IPS-15b (cell line): ENCODE measurements around the gene ELP4.

Experiments used
- H3K27me3 ChIP-seq: one replicate; pipeline ENCODE4 v1.6.1; 2013; ENCODE audit warnings: low read length; ENCODE audit not compliant: control insufficient read depth, insufficient read depth
- H3K36me3 ChIP-seq: one replicate; pipeline ENCODE4 v1.6.1; 2013; ENCODE audit warnings: low read length; ENCODE audit not compliant: control insufficient read depth, insufficient read depth
- H3K4me1 ChIP-seq: one replicate; pipeline ENCODE4 v1.6.1; 2013; ENCODE audit warnings: mild to moderate bottlenecking, low read length; ENCODE audit not compliant: control insufficient read depth, insufficient read depth
- H3K4me3 ChIP-seq: one replicate; pipeline ENCODE4 v1.5.1; 2013; ENCODE audit warnings: low read depth, low read length
- H3K9ac ChIP-seq: one replicate; pipeline ENCODE4 v1.6.1; 2013; ENCODE audit warnings: low read depth, mild to moderate bottlenecking, low read length
- H3K9me3 ChIP-seq: one replicate; pipeline ENCODE4 v1.6.1; 2013; ENCODE audit warnings: mild to moderate bottlenecking, low read length; ENCODE audit not compliant: control insufficient read depth, insufficient read depth

Gene ELP4

GRCh38 chr11:31784611-31785010, 275.0 kb downstream of the ELP4 start:
- no peaks in the 10 kb centered on the region for H3K4me1 ChIP-seq
- no peak overlapping the region for H3K4me3 ChIP-seq
- H3K9ac ChIP-seq: no peak overlapping the region
- H3K9me3 ChIP-seq: no peaks in the 10 kb centered on the region
- no peaks in the 10 kb centered on the region for H3K27me3 ChIP-seq
- H3K36me3 ChIP-seq: no peaks in the 10 kb centered on the region

DNA sequence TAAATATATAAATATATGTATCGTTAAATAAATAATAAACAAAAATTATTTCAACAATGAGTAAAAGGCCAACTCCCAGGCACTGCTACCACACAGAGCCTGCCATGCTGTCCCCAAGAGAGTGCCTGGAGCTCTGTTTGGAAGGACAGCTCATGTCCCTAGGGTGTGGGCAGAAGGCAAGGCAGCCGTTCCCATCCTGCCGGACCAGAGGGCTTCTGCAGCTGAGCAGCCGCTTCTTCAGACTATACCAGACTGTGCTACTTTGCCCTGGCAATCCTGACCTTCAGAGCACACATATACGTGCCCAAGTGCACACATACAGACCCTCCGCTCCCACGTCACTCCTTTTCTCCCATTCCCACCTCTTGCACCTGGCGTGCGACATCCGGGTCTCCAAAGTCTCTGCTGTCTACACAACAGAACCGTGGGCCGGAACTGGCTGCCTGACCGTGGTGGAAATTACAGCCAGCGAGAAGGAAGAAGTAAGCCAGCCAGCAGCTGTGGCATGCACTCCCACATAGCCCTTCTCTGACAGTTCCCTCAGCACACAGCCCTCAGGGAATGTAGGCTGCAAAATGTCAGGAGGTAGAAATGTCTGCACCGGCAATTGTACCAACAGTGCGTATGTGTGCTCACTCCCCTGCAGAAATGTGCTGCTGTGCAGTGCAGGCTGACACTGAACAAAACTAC, 277.6 kb downstream of the ELP4 start:
- H3K9me3 ChIP-seq: no peaks in the 10 kb centered on the region
- no peaks in the 10 kb centered on the region for H3K27me3 ChIP-seq
- H3K36me3 ChIP-seq: no peaks in the 10 kb centered on the region
- H3K4me3 ChIP-seq: no peak overlapping the region
- peaks cover 4% of the 10 kb centered on the region for H3K4me1 ChIP-seq
- no peak overlapping the region for H3K9ac ChIP-seq

- no peak overlapping the region for H3K9ac ChIP-seq
- H3K4me1 ChIP-seq: peaks cover 4% of the 10 kb centered on the region
- H3K27me3 ChIP-seq: peaks cover 6% of the 10 kb centered on the region
- H3K9me3 ChIP-seq: no peaks in the 10 kb centered on the region
- no peaks in the 10 kb centered on the region for H3K36me3 ChIP-seq
- no peak overlapping the region for H3K4me3 ChIP-seq
Observed at GRCh38 chr11:31788085-31788484, 278.5 kb downstream of the ELP4 start.

- no peak overlapping the region for H3K4me3 ChIP-seq
Observed at GRCh38 chr11:31790649-31791048, 281.1 kb downstream of the ELP4 start.

DNA sequence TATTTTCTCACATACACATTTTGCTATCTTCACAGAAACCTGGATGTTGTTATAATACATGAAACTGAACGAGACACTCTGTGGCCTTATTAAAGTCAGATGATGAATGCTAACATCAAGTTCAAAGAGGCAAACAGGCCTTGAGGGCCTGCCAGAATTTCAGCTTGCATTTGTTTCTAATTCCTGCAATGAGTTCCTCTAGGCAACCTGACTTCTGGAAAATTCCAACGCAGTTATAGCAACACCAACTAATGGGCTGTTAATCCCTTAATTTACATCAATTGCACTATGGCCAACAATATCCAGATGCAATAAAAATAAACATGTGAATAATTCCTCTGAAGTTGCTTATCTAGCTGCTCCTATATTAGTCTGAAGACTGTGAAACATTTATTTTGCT, 282.5 kb downstream of the ELP4 start:
- Histone ChIP-seq H3K9me3 (no peaks in the 10 kb centered on the region), H3K9ac (no peak overlapping the region), H3K4me3 (no peak overlapping the region), H3K36me3 (no peaks in the 10 kb centered on the region), H3K27me3 (peaks cover 43% of the 10 kb centered on the region), H3K4me1 (peaks cover 7% of the 10 kb centered on the region)

More at GRCh38 chr11:31790649-31791048, 281.1 kb downstream of the ELP4 start:
- peaks cover 4% of the 10 kb centered on the region for H3K4me1 ChIP-seq
- no peaks in the 10 kb centered on the region for H3K9me3 ChIP-seq
- no peaks in the 10 kb centered on the region for H3K36me3 ChIP-seq
- peaks cover 30% of the 10 kb centered on the region for H3K27me3 ChIP-seq
- H3K9ac ChIP-seq: no peak overlapping the region

DNA sequence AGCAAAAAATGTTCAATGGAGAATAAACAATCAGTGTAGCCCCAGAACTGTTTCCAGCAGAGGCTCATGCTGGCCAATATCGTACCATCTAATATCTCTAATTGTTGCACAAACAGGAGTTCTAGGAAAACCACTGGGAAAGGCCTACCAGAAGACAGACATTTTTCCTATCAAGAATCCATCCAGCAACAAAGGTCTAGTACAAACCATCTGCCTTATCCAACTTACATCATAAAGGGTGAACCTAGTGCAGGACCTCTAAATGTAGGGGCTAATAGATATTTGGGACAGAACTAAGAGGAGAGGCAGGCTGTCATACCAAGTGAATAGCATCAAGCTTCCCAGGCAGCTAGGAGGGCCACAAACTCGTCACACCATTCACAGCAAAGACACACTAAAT, 282.9 kb downstream of the ELP4 start:
- H3K4me3 ChIP-seq: no peak overlapping the region
- no peak overlapping the region for H3K9ac ChIP-seq
- no peaks in the 10 kb centered on the region for H3K9me3 ChIP-seq
- peaks cover 48% of the 10 kb centered on the region for H3K27me3 ChIP-seq
- H3K36me3 ChIP-seq: no peaks in the 10 kb centered on the region
- peaks cover 9% of the 10 kb centered on the region for H3K4me1 ChIP-seq

DNA sequence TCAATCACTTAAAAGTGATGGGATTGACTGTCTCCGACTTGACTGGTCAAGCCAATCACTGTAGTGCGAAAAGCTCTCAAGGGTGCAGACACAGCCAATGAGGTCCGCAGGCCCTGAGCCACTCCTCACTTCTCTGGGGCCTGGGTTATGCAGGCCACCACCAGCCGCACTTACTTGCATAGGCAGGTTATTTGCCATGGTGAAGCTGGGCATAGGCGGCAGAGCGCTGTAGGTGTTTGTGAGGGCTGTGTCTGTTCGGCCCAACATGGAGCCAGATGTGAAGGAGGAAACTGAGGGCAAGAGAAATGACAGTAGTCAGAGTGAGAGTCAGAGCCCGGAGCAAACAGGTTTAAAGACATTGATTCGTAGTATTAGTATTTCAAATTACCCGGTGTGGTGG, 283.7 kb downstream of the ELP4 start:
- Histone ChIP-seq H3K27me3 (peaks cover 56% of the 10 kb centered on the region), H3K9ac (no peak overlapping the region), H3K9me3 (no peaks in the 10 kb centered on the region), H3K4me1 (peaks cover 9% of the 10 kb centered on the region), H3K36me3 (no peaks in the 10 kb centered on the region), H3K4me3 (no peak overlapping the region)

DNA sequence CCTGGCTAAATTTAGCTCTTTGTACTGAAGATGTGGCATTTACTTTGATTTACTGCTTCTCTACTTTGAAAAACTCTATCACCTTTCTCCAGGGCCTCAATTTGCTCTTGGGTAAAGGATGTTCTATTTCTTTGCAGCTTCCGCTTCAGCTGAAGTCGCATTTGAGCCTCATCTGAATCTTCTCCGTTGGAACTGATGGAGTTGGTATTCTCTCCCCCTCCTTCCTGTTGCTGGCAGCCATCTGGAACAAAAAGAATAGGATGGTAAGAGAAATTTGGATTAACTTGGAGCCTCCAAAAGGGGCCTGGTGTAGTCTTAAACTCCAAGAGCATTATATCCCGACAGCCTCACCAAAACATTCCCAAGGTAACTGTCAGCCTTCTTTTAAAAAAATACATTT, 285.0 kb downstream of the ELP4 start:
- Histone ChIP-seq H3K4me1 (peaks cover 9% of the 10 kb centered on the region), H3K9ac (no peak overlapping the region), H3K36me3 (no peaks in the 10 kb centered on the region), H3K4me3 (no peak overlapping the region), H3K27me3 (peaks cover 68% of the 10 kb centered on the region), H3K9me3 (no peaks in the 10 kb centered on the region)

GRCh38 chr11:31795706-31796498, 286.3 kb downstream of the ELP4 start:
- Histone ChIP-seq H3K9me3 (no peaks in the 10 kb centered on the region), H3K9ac (no peak overlapping the region), H3K4me1 (peaks cover 5% of the 10 kb centered on the region), H3K36me3 (no peaks in the 10 kb centered on the region), H3K27me3 (peaks cover 82% of the 10 kb centered on the region), H3K4me3 (peak overlapping the region; percentile 18)

GRCh38 chr11:31796499-31797189, 287.1 kb downstream of the ELP4 start:
- H3K36me3 ChIP-seq: no peaks in the 10 kb centered on the region
- H3K27me3 ChIP-seq: peaks cover 89% of the 10 kb centered on the region
- H3K4me3 ChIP-seq: peak overlapping the region; percentile 67
- H3K9ac ChIP-seq: no peak overlapping the region
- H3K9me3 ChIP-seq: no peaks in the 10 kb centered on the region
- peaks cover 5% of the 10 kb centered on the region for H3K4me1 ChIP-seq

DNA sequence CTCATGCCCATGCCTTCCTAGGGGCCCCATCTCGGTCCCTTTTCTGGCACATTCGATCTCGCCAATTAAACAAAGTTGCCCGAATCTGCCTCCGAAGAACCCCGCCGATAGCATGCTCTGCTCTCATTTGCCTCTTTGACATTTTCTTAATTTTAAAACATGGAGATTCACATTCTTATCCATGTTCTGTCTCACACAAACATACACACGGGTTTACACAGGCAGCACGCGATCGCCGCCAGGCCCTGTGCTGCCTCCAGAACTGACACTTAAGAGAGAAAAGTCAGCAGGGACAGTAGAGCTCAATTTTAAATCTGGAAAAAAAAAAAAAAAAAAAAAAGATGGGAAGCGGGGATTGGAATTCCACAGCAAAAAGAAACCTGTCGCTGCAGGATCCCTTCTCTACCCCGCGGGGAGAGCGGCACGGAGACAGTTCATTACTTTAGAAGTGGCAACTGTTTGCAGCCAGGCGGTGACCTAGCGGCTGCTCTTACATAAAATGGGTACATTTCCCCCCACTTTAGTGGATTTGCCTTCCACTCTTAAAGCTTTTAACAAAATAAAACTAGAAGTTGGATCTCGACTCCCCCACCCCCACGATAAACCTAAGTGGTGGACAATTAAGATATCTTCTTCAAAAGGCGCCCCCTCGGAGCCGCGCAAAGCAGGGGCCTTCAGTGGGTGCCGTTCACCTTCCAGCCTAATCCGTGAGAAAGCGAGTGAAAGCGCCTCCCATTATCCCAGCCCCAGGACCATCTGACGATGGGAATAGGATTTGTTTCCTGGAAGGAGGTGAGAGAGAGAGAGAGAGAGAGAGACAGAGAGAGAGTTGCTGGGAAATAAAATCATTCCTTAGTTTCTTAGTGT, 287.9 kb downstream of the ELP4 start:
- H3K9ac ChIP-seq: no peak overlapping the region
- peaks cover 5% of the 10 kb centered on the region for H3K4me1 ChIP-seq
- peak overlapping the region; percentile 67 for H3K4me3 ChIP-seq
- no peaks in the 10 kb centered on the region for H3K36me3 ChIP-seq
- peaks cover 97% of the 10 kb centered on the region for H3K27me3 ChIP-seq
- no peaks in the 10 kb centered on the region for H3K9me3 ChIP-seq
